Lower lobe of right lung (tissue), 2 donors: ENCODE measurements around the gene SGPP1. TPM values are rescaled to one million over a fixed set of nuclear protein-coding genes. Genes with fewer than 3 reads are reported as not detected.
"Not testable (repeated sequence)": the region's sequence is repeated elsewhere in the genome, so short reads cannot be mapped to it uniquely, and the experiment has no call there.

ENCODE experiments used
- ATAC-seq, 2 donors: fragments of 200-7000 bp; cut with Tn5 transposase; one replicate each; pipeline ENCODE4 v1.9.1; 2020 to 2022; ENCODE audit warnings: mild to moderate bottlenecking in 2 of 2, moderate library complexity in 2 of 2
- DNase-seq: peaks from one replicate; pipeline ENCODE4 v3.0.0-alpha.2; 2020
- H3K27ac ChIP-seq: fragments of 200-600 bp; one replicate; pipeline ENCODE4 v1.8.0; 2022
- H3K27me3 ChIP-seq: fragments of 200-600 bp; one replicate; pipeline ENCODE4 v1.8.0; 2022; ENCODE audit warnings: low read depth
- H3K36me3 ChIP-seq: fragments of 200-600 bp; one replicate; pipeline ENCODE4 v1.8.0; 2022; ENCODE audit warnings: mild to moderate bottlenecking
- H3K4me1 ChIP-seq: fragments of 200-600 bp; one replicate; pipeline ENCODE4 v1.8.0; 2022
- H3K4me3 ChIP-seq: fragments of 200-600 bp; one replicate; pipeline ENCODE4 v1.8.0; 2022; ENCODE audit warnings: mild to moderate bottlenecking
- H3K9me3 ChIP-seq: fragments of 200-600 bp; one replicate; pipeline ENCODE4 v1.8.0; 2022
- CTCF ChIP-seq: fragments of 200-600 bp; IDR thresholded peaks from one replicate; pipeline ENCODE4 v1.8.0; 2022; ENCODE audit warnings: antibody characterized with exemption, mild to moderate bottlenecking
- intact Hi-C: fragments of 100-400 bp; cut with DNase I; formaldehyde crosslinking; loops from one replicate; pipeline ENCODE4 v1.11.0; 2022
- total RNA-seq: library from RNA; stranded (reverse); fragmentation: NEBNext Ultra II Directional; extraction: Animal tissue kit (Norgen Biotek cat#: 25700); gene quantifications from one replicate; pipeline ENCODE4 v1.2.1, GENCODE V29; 2021
- donor health status: DM: no; HTN: yes; CAD: no; lungs with severe emphysema.

The SGPP1 gene
- total RNA-seq, 1 donor from 2014 or later, result 20.8 TPM

GRCh38 chr14:63712123-63712522, 15.7 kb downstream of the SGPP1 start:
- H3K9me3 ChIP-seq, result peaks cover 7% of the 10 kb centered on the region
- no peak for DNase-seq
- ATAC-seq, result no peak
- TF ChIP-seq CTCF, result no peak
- H3K27me3 ChIP-seq, result no peaks in the 10 kb centered on the region
- no peak overlapping the region for H3K27ac ChIP-seq
- no peaks in the 10 kb centered on the region for H3K36me3 ChIP-seq
- H3K4me3 ChIP-seq, result no peak overlapping the region
- intact Hi-C loops, result no loop called here
- no peaks in the 10 kb centered on the region for H3K4me1 ChIP-seq

- intact Hi-C loops, result no loop called here
- Histone ChIP-seq H3K27me3 (no peaks in the 10 kb centered on the region), H3K27ac (no peak overlapping the region), H3K4me3 (no peak overlapping the region), H3K9me3 (no peaks in the 10 kb centered on the region), H3K4me1 (no peaks in the 10 kb centered on the region), H3K36me3 (no peaks in the 10 kb centered on the region)
- TF ChIP-seq CTCF, result no peak
- no peak for DNase-seq
- no peak for ATAC-seq
Measured at GRCh38 chr14:63710497-63710896, 17.4 kb downstream of the SGPP1 start.

- no peak for TF ChIP-seq CTCF
- no peaks in the 10 kb centered on the region for H3K9me3 ChIP-seq
- ATAC-seq (no peak), DNase-seq (no peak)
- H3K27ac ChIP-seq, result no peak overlapping the region
- intact Hi-C loops, result no loop called here
- no peaks in the 10 kb centered on the region for H3K4me1 ChIP-seq
- no peaks in the 10 kb centered on the region for H3K36me3 ChIP-seq
- no peak overlapping the region for H3K4me3 ChIP-seq
- no peaks in the 10 kb centered on the region for H3K27me3 ChIP-seq
Measured at GRCh38 chr14:63709589-63709988, 18.3 kb downstream of the SGPP1 start.

- Histone ChIP-seq H3K36me3 (no peaks in the 10 kb centered on the region), H3K4me1 (no peaks in the 10 kb centered on the region), H3K4me3 (no peak overlapping the region), H3K9me3 (no peaks in the 10 kb centered on the region), H3K27me3 (no peaks in the 10 kb centered on the region), H3K27ac (no peak overlapping the region)
- ATAC-seq (no peak), DNase-seq (no peak)
- intact Hi-C loops, result no loop called here
- TF ChIP-seq CTCF, result no peak
Measured at GRCh38 chr14:63707216-63707615, 20.6 kb downstream of the SGPP1 start.

GRCh38 chr14:63705561-63706070, 22.2 kb downstream of the SGPP1 start:
- H3K36me3 ChIP-seq, result no peaks in the 10 kb centered on the region
- no peaks in the 10 kb centered on the region for H3K9me3 ChIP-seq
- no peak overlapping the region for H3K27ac ChIP-seq
- no peak for TF ChIP-seq CTCF
- intact Hi-C loops, result no loop called here
- H3K4me1 ChIP-seq, result no peaks in the 10 kb centered on the region
- no peaks in the 10 kb centered on the region for H3K27me3 ChIP-seq
- ATAC-seq (no peak), DNase-seq (no peak)
- no peak overlapping the region for H3K4me3 ChIP-seq

- H3K27ac ChIP-seq, H3K27me3 ChIP-seq, H3K4me1 ChIP-seq, H3K36me3 ChIP-seq, H3K9me3 ChIP-seq, ATAC-seq, H3K4me3 ChIP-seq, DNase-seq, intact Hi-C loops: not testable (repeated sequence)
Measured at GRCh38 chr14:63702530-63702929, 25.3 kb downstream of the SGPP1 start.
